Astrocyte (in vitro differentiated cells and primary cell): ENCODE data around the gene ABHD15. TPM values are rescaled to one million over a fixed set of nuclear protein-coding genes. Genes with fewer than 3 reads are reported as not detected.

Experiments
- DNase-seq: peaks from one replicate; pipeline ENCODE4 v3.0.0-alpha.2; 2010; ENCODE audit warnings: low read depth
- FAIRE-seq: peaks from 2 replicates; lab custom pipeline; 2011; peaks lifted over from hg19 to GRCh38; lab: Jason Lieb, UNC
- H2AFZ ChIP-seq: 2 replicates; pipeline ENCODE4 v1.6.0; 2012; ENCODE audit warnings: low read depth, low read length, inconsistent platforms
- H3K27ac ChIP-seq: 2 replicates; pipeline ENCODE4 v1.5.1; 2011; ENCODE audit warnings: low read depth, low read length, inconsistent platforms
- H3K27me3 ChIP-seq: 2 replicates; pipeline ENCODE4 v1.6.0; 2011; ENCODE audit warnings: low read length, inconsistent platforms; ENCODE audit not compliant: insufficient read depth
- H3K36me3 ChIP-seq: 2 replicates; pipeline ENCODE4 v1.5.1; 2011; ENCODE audit warnings: low read length, inconsistent platforms; ENCODE audit not compliant: insufficient read depth
- H3K4me1 ChIP-seq: 2 replicates; pipeline ENCODE4 v1.5.1; 2011; ENCODE audit warnings: low read length, inconsistent platforms; ENCODE audit not compliant: insufficient read depth
- H3K4me2 ChIP-seq: 2 replicates; pipeline ENCODE4 v1.6.0; 2012; ENCODE audit warnings: low read length, inconsistent platforms
- H3K4me3 ChIP-seq: 2 replicates; pipeline ENCODE4 v1.5.1; 2011; ENCODE audit warnings: low read depth, mild to moderate bottlenecking, low read length, inconsistent platforms; ENCODE audit not compliant: insufficient read depth
- H3K79me2 ChIP-seq: 2 replicates; pipeline ENCODE4 v1.6.0; 2012; ENCODE audit warnings: mild to moderate bottlenecking, low read length, inconsistent platforms; ENCODE audit not compliant: insufficient read depth
- H3K9ac ChIP-seq: 2 replicates; pipeline ENCODE4 v1.6.0; 2012; ENCODE audit warnings: mild to moderate bottlenecking, low read length, inconsistent platforms
- H3K9me3 ChIP-seq: 2 replicates; pipeline ENCODE4 v1.5.1; 2012; ENCODE audit warnings: low read depth, mild to moderate bottlenecking, low read length, inconsistent platforms; ENCODE audit not compliant: insufficient read depth
- H4K20me1 ChIP-seq: 2 replicates; pipeline ENCODE4 v1.6.0; 2012; ENCODE audit warnings: low read length, inconsistent platforms; ENCODE audit not compliant: insufficient read depth
- H3K27ac Mint-ChIP-seq: one replicate; pipeline ENCODE4 v1.8.0; 2021; ENCODE audit warnings: mild to moderate bottlenecking, mixed read lengths; ENCODE audit not compliant: unreplicated experiment
- H3K27me3 Mint-ChIP-seq: one replicate; pipeline ENCODE4 v1.8.0; 2021; ENCODE audit warnings: low read depth, mixed read lengths; ENCODE audit not compliant: unreplicated experiment
- H3K36me3 Mint-ChIP-seq: one replicate; pipeline ENCODE4 v1.8.0; 2021; ENCODE audit warnings: low read depth, mixed read lengths; ENCODE audit not compliant: unreplicated experiment
- H3K4me1 Mint-ChIP-seq: one replicate; pipeline ENCODE4 v1.8.0; 2021; ENCODE audit warnings: low read depth, mixed read lengths; ENCODE audit not compliant: unreplicated experiment
- H3K4me3 Mint-ChIP-seq: one replicate; pipeline ENCODE4 v1.8.0; 2021; ENCODE audit warnings: mild to moderate bottlenecking, moderate library complexity, mixed read lengths; ENCODE audit not compliant: unreplicated experiment
- H3K9me3 Mint-ChIP-seq: one replicate; pipeline ENCODE4 v1.8.0; 2021; ENCODE audit warnings: mild to moderate bottlenecking, mixed read lengths; ENCODE audit not compliant: unreplicated experiment
- CTCF ChIP-seq: IDR thresholded peaks from 2 replicates; pipeline ENCODE4 v1.5.1; 2011; ENCODE audit warnings: low read depth, mild to moderate bottlenecking, inconsistent platforms, low read length, moderate library complexity; ENCODE audit not compliant: insufficient read depth
- EZH2 ChIP-seq: IDR thresholded peaks from 2 replicates; pipeline ENCODE4 v1.6.1; 2012; ENCODE audit warnings: mild to moderate bottlenecking, low read length, inconsistent platforms; ENCODE audit not compliant: insufficient read depth
- total RNA-seq: library from RNA; stranded (reverse); gene quantifications from 2 replicates; pipeline ENCODE4 v1.2.1, GENCODE V29; 2021

Gene ABHD15
- total RNA-seq, 1 donor from 2014 or later: 8.6 TPM

GRCh38 chr17:29573558-29573869 is 6.7 kb upstream of the ABHD15 start:
- Histone ChIP-seq H3K79me2 (no peaks in the 10 kb centered on the region), H3K9ac (no peak overlapping the region), H3K4me3 (no peak overlapping the region), H3K27ac (no peak overlapping the region), H3K4me1 (peaks cover 26% of the 10 kb centered on the region), H2AFZ (no peak overlapping the region), H3K36me3 (no peaks in the 10 kb centered on the region), H3K27me3 (no peaks in the 10 kb centered on the region), H4K20me1 (peaks cover 32% of the 10 kb centered on the region), H3K4me2 (no peak overlapping the region), H3K9me3 (no peaks in the 10 kb centered on the region)
- TF ChIP-seq EZH2: no peak
- TF ChIP-seq CTCF: no peak
- FAIRE-seq (no peak), DNase-seq (no peak)
- Mint-ChIP-seq H3K4me3 (no peak overlapping the region), H3K36me3 (peaks cover 15% of the 10 kb centered on the region), H3K4me1 (peaks cover 9% of the 10 kb centered on the region), H3K27ac (no peak overlapping the region), H3K9me3 (no peaks in the 10 kb centered on the region), H3K27me3 (peaks cover 2% of the 10 kb centered on the region)

GRCh38 chr17:29572691-29573557 is 6.1 kb upstream of the ABHD15 start:
- H3K9ac ChIP-seq: peak overlapping the region; percentile 46
- no peaks in the 10 kb centered on the region for H3K27me3 ChIP-seq
- no peaks in the 10 kb centered on the region for H3K79me2 ChIP-seq
- Mint-ChIP-seq H3K27ac (no peak overlapping the region), H3K36me3 (peaks cover 14% of the 10 kb centered on the region), H3K9me3 (no peaks in the 10 kb centered on the region), H3K4me3 (no peak overlapping the region), H3K27me3 (peaks cover 2% of the 10 kb centered on the region), H3K4me1 (peaks cover 9% of the 10 kb centered on the region)
- FAIRE-seq (no peak), DNase-seq (no peak)
- no peak overlapping the region for H3K4me3 ChIP-seq
- TF ChIP-seq CTCF (peak; percentile 35), EZH2 (no peak)
- peaks cover 26% of the 10 kb centered on the region for H3K4me1 ChIP-seq
- H2AFZ ChIP-seq: no peak overlapping the region
- no peak overlapping the region for H3K27ac ChIP-seq
- no peaks in the 10 kb centered on the region for H3K36me3 ChIP-seq
- H3K4me2 ChIP-seq: peak overlapping the region; percentile 64
- no peaks in the 10 kb centered on the region for H3K9me3 ChIP-seq
- peaks cover 28% of the 10 kb centered on the region for H4K20me1 ChIP-seq
